Activated CD8-positive, alpha-beta T cell treated with anti-CD3 and anti-CD28 coated beads, Interleukin-2, amount 10 ng/mL, durations not matched to agents 7 days and 5 days (primary cell): ENCODE measurements around the gene ZNF346. TPM values are rescaled to one million over a fixed set of nuclear protein-coding genes. Genes with fewer than 3 reads are reported as not detected.

Experiments
- ATAC-seq: fragments of 150-1000 bp; cut with Tn5 transposase; one replicate; pipeline ENCODE4 v1.10.0; 2021; ENCODE audit warnings: moderate library complexity
- CTCF ChIA-PET: fragments of 350-600 bp; sonication (Branson Sonifier 250); formaldehyde crosslinking; loops from one replicate; lab custom pipeline; 2021; ENCODE audit warnings: antibody characterized with exemption; lab: Charles Lee
- POLR2A ChIA-PET: fragments of 350-600 bp; sonication (Branson Sonifier 250); formaldehyde crosslinking; loops from one replicate; lab custom pipeline; 2021; ENCODE audit warnings: antibody characterized with exemption; lab: Charles Lee
- DNase-seq: peaks from one replicate; pipeline ENCODE4 v3.0.0-alpha.2; 2020
- H3K27ac Mint-ChIP-seq: one replicate; pipeline ENCODE4 v1.8.0; 2021; ENCODE audit warnings: mild to moderate bottlenecking, mixed read lengths
- H3K27me3 Mint-ChIP-seq: one replicate; pipeline ENCODE4 v1.8.0; 2021; ENCODE audit warnings: low read depth, mixed read lengths
- H3K36me3 Mint-ChIP-seq: one replicate; pipeline ENCODE4 v1.8.0; 2021; ENCODE audit warnings: low read depth, mixed read lengths
- H3K4me1 Mint-ChIP-seq: one replicate; pipeline ENCODE4 v1.8.0; 2021; ENCODE audit warnings: low read depth, mixed read lengths
- H3K4me3 Mint-ChIP-seq: one replicate; pipeline ENCODE4 v1.8.0; 2021; ENCODE audit warnings: mild to moderate bottlenecking, mixed read lengths
- H3K9me3 Mint-ChIP-seq: one replicate; pipeline ENCODE4 v1.8.0; 2022; ENCODE audit warnings: mixed read lengths; ENCODE audit not compliant: insufficient read depth
- total RNA-seq, 2 experiments: library from RNA; stranded (reverse); gene quantifications; one replicate each; pipeline ENCODE4 v1.2.3, GENCODE V29; 2021

ZNF346 gene
- total RNA-seq, 2 experiments from 2014 or later: 25.1 to 29.8 TPM

DNA sequence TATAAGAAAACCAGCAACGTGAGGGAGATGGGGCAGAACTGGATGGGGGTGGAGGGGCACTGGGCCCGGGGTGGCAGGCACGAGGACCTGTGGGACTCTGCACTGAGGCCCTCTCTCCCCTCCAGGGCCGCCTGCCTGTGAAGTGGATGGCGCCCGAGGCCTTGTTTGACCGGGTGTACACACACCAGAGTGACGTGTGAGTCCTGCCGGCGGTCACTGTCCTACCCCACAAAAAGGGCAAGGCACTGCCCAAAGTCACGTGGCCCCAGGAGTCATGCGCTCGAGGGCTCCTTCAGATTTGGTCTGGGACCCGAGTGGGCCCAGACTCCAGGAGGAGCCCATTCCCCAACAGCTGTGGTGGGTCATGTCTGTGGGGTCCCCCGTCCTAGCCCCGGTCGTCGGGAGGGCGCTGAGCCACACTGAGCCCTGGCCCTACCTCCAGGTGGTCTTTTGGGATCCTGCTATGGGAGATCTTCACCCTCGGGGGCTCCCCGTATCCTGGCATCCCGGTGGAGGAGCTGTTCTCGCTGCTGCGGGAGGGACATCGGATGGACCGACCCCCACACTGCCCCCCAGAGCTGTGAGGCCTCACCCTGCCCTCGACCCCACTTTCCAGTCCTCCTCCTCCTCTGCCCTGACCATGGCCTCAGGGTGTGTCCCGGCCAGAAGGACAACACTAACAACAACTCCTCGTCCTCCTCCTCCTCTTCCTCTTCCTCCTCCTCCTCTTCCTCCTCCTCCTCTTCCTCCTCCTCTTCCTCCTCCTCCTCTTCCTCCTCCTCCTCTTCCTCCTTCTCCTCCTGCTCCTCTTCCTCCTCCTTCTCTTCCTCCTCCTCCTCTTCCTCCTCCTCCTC, 73.9 kb downstream of the ZNF346 start:
- H3K9me3 Mint-ChIP-seq: no peaks in the 10 kb centered on the region

DNA sequence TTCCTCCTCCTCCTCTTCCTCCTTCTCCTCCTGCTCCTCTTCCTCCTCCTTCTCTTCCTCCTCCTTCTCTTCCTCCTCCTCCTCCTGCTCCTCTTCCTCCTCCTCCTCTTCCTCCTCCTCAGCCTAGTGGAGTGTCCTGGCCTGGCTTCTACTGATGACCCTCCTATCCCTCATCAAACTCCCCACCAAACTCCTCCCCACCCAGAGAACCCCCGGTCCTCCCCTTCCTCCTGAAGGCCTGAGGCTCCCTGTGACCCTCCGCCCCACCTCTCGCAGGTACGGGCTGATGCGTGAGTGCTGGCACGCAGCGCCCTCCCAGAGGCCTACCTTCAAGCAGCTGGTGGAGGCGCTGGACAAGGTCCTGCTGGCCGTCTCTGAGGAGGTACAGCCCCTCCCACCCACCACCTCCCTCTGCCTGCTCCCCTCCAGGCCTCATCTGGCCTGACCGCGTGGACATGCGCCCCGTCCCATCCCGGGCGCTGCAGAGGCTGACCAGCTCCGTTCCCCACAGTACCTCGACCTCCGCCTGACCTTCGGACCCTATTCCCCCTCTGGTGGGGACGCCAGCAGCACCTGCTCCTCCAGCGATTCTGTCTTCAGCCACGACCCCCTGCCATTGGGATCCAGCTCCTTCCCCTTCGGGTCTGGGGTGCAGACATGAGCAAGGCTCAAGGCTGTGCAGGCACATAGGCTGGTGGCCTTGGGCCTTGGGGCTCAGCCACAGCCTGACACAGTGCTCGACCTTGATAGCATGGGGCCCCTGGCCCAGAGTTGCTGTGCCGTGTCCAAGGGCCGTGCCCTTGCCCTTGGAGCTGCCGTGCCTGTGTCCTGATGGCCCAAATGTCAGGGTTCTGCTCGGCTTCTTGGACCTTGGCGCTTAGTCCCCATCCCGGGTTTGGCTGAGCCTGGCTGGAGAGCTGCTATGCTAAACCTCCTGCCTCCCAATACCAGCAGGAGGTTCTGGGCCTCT, 74.8 kb downstream of the ZNF346 start:
- CTCF ChIA-PET: no interaction called here
- Mint-ChIP-seq H3K4me1 (no peaks in the 10 kb centered on the region), H3K36me3 (no peaks in the 10 kb centered on the region), H3K4me3 (no peak overlapping the region), H3K9me3 (no peaks in the 10 kb centered on the region), H3K27me3 (peaks cover 2% of the 10 kb centered on the region), H3K27ac (peak overlapping the region; percentile 28)
- no peak for DNase-seq
- no peak for ATAC-seq
- POLR2A ChIA-PET: interaction anchor here (0.6 kb wide), 1 partner anchor 305 kb away, joined by 4 read pairs; no protein-coding TSS in a partner anchor

More for the DNA sequence above, 73.9 kb downstream of the ZNF346 start:
- ChIA-PET POLR2A (no interaction called here), CTCF (no interaction called here)
- Mint-ChIP-seq H3K36me3 (no peaks in the 10 kb centered on the region), H3K27ac (no peak overlapping the region), H3K27me3 (peaks cover 2% of the 10 kb centered on the region), H3K4me3 (no peak overlapping the region), H3K4me1 (no peaks in the 10 kb centered on the region)
- ATAC-seq: no peak
- no peak for DNase-seq

DNA sequence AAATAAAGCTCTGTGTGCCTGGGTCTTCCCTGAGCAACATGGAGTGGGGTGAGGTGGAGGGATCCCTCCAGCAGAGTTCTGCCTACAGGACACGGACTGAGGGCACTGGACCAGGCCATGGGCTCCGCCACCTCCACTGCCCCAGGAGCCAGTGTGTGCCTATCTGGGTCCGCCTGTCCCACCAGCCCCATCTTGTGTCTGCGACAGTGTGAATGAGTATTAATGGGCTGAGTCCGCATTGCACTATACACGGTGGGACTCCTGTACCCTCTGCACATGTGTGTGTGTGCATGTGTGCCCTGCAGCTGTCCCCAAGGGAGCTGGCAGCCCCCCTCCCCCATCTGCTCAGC, 75.6 kb downstream of the ZNF346 start:
- ATAC-seq: no peak
- ChIA-PET CTCF (no interaction called here), POLR2A (interaction anchor here (0.6 kb wide), 1 partner anchor 304 kb away, joined by 4 read pairs; no protein-coding TSS in a partner anchor)
- Mint-ChIP-seq H3K9me3 (no peaks in the 10 kb centered on the region), H3K27ac (no peak overlapping the region), H3K4me1 (no peaks in the 10 kb centered on the region), H3K4me3 (no peak overlapping the region), H3K36me3 (no peaks in the 10 kb centered on the region), H3K27me3 (peaks cover 2% of the 10 kb centered on the region)
- no peak for DNase-seq

DNA sequence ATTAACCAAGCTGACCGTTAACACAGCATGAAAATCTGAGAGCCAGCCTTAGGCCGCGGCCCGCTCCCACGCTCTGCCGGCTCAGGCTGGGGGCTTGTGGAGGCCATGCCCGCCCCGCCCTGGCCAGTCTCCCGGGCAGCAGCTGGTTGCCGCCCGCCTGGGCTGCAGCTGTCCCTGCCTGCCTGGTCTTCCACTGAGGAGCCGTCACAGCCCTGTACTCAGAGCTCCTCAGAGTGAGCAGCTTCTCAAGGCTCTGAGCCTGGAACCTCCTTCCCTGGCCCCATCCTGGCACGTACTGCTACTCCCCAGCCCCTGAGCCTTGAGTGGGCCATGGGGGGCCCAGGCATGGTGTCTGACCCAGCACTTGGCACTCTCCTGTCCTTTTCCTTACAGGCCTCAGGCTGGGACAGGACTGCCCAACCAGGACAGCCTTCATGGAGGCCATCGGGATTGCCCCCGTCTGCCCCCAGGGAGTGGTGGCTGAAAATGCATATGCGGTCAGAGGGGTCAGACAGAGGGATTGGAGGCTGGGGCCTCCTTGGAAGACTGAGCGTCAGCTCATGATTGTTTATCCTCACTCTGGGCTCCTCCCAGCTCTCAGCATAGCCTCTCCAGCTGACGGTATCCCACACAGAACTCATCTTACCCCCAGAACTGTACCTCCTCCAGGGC, 76.1 kb downstream of the ZNF346 start:
- ChIA-PET POLR2A (no interaction called here), CTCF (no interaction called here)
- Mint-ChIP-seq H3K27me3 (peaks cover 2% of the 10 kb centered on the region), H3K9me3 (no peaks in the 10 kb centered on the region), H3K4me1 (no peaks in the 10 kb centered on the region), H3K36me3 (no peaks in the 10 kb centered on the region), H3K4me3 (no peak overlapping the region), H3K27ac (no peak overlapping the region)
- no peak for DNase-seq
- no peak for ATAC-seq

DNA sequence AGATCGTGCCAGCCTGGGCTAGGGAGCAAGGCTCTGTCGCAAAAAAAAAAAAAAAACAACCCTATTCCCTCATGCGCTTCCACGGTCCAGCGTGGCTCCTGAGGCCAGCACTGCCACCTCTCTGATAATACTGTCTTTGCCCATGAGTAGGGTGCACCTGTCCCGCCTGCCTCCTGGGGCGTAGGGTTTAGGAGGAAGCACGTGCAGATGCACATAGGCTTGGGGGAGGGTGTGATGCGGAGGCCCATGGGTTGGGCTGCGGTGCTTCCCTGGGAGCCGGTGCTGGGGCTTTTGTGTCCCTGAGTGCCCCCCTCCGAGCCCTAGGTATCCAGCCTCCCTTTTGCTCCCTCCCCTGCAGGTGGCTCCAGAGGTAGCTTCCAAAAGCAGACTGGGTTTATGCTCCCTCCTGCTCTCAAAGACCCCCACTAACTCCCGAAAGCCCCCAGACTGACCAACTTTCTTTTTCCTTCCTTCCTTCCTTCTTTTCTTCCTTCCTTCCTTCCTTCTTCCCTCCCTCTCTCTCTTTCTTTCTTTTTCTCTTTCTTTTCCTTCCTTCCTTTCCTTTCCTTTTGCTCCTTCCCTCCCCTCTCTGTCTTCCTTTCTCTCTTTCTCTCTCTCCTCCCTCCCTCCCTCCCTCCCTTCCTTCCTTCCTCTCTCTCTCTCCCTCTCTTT, 77.1 kb downstream of the ZNF346 start:
- H3K4me3 Mint-ChIP-seq: no peak overlapping the region
- no peak for ATAC-seq
- POLR2A ChIA-PET: no interaction called here

DNA sequence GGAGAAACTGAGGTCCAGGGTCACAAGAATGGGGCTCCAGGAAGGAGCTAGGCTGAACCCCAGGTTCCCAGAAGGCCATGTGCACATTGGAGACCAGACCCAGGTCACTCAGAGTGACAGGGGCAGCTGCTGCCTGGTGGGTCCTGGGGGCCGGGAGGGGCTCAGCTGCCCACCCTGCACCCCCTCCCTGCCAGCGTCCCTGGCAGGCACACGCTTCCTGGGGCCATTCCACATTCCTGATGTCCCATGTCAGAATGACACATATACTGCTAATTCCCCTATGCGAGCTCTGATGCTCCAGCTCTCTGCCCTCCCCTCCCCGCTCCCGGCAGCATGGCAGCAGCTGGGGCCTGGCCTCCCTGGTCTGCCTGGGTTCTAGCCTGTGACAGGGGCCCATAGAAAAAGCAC, 78.2 kb downstream of the ZNF346 start:
- ATAC-seq (no peak), DNase-seq (no peak)
- peaks cover 5% of the 10 kb centered on the region for H3K27me3 Mint-ChIP-seq
- POLR2A ChIA-PET: no interaction called here
- H3K4me1 Mint-ChIP-seq: no peaks in the 10 kb centered on the region
- no peak overlapping the region for H3K4me3 Mint-ChIP-seq
- H3K36me3 Mint-ChIP-seq: no peaks in the 10 kb centered on the region
- no peak overlapping the region for H3K27ac Mint-ChIP-seq
- CTCF ChIA-PET: interaction anchor here (0.7 kb wide), 1 partner anchor 11 kb away, joined by 3 read pairs; no protein-coding TSS in a partner anchor
- no peaks in the 10 kb centered on the region for H3K9me3 Mint-ChIP-seq

More for the DNA sequence above, 77.1 kb downstream of the ZNF346 start:
- Mint-ChIP-seq H3K9me3 (no peaks in the 10 kb centered on the region), H3K27me3 (peaks cover 5% of the 10 kb centered on the region), H3K4me1 (no peaks in the 10 kb centered on the region), H3K27ac (no peak overlapping the region), H3K36me3 (no peaks in the 10 kb centered on the region)
- CTCF ChIA-PET: no interaction called here
- DNase-seq: no peak

DNA sequence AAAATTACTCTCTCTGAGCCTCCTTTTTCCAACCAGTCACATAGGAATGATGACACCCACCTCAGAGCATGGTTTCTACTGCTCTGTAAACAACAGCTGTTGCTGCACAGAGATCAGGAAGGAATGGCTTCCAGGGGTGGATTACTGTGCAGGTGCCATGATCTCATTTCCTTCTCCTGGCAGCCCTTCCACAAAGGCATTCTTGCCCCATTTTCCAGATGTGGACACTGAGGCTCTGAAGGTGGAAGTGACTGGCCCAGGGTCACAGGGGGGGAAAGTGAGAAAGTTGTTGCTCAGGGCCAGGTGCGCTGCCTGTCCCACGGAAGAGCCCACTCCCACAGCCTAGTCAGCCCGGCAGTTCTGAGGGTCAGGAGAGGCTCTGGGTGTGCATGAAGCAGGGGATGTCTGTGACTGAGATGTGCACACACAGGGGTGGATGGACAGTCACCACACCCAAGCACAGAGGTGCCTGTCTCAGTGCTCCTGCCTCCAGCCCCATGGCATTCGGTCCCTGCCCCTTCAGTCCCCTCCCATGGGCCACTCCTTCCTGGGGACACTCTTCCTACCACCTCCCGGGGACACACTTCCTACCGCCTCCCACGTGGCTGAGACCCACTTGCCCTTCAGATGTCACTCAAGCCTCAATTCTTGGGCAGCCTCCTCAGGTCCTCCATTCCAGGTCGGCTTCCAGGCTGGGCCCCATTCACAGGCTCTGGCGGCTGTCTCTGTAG, 81.2 kb downstream of the ZNF346 start:
- Mint-ChIP-seq H3K36me3 (no peaks in the 10 kb centered on the region), H3K27ac (peak overlapping the region; percentile 43), H3K27me3 (peaks cover 5% of the 10 kb centered on the region), H3K4me3 (no peak overlapping the region), H3K9me3 (no peaks in the 10 kb centered on the region), H3K4me1 (no peaks in the 10 kb centered on the region)
- no peak for DNase-seq
- POLR2A ChIA-PET: no interaction called here
- ATAC-seq: no peak
- CTCF ChIA-PET: interaction anchor here (2.4 kb wide), 1 partner anchor 10 kb away, joined by 8 read pairs; no protein-coding TSS in a partner anchor

DNA sequence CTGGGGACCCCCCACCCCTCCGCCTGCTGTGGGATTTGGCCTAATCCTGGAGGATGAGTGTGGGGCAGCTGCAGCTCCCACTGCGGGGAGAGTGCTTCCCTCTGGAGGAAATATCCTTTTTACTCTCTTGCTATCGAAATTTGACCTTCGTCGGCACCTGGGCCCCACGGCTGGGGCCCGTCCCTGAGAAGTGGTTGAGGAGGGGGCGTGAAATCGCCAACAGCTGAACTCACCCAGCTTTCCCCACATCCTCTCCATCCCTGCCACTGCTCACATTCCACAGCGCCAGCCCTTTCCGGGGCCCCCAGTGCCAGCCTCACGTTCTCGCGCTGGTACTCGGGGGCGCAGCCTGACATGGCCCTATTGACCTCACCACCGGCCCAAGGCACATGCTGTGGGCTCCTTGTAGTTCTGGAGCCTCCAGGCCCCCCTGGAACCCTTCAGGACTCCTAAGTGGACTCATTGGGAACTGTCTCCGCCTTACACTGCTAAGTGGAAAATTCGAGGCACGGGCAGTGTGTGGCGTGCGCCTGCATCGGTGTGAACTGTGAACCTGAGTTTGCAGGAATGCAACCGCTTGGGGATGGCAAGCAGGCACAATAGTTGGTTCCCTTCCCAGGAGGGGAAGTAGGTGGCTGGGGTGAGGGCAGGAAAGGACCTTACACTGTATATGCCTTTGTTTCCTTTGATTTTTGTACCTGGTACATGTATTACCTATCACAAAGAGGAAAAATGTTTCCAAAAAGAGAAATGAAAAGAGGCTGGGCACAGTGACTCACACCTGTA, 83.4 kb downstream of the ZNF346 start:
- DNase-seq: no peak
- H3K4me3 Mint-ChIP-seq: no peak overlapping the region
- CTCF ChIA-PET: interaction anchor here (1.5 to 2.4 kb wide), 2 partner anchors 8 to 19 kb away, joined by 6 to 8 read pairs; partner anchors contain the start of gene FGFR4
- POLR2A ChIA-PET: no interaction called here
- H3K9me3 Mint-ChIP-seq: no peaks in the 10 kb centered on the region
- peaks cover 4% of the 10 kb centered on the region for H3K27me3 Mint-ChIP-seq
- ATAC-seq: no peak
- H3K4me1 Mint-ChIP-seq: no peaks in the 10 kb centered on the region
- no peaks in the 10 kb centered on the region for H3K36me3 Mint-ChIP-seq
- no peak overlapping the region for H3K27ac Mint-ChIP-seq

DNA sequence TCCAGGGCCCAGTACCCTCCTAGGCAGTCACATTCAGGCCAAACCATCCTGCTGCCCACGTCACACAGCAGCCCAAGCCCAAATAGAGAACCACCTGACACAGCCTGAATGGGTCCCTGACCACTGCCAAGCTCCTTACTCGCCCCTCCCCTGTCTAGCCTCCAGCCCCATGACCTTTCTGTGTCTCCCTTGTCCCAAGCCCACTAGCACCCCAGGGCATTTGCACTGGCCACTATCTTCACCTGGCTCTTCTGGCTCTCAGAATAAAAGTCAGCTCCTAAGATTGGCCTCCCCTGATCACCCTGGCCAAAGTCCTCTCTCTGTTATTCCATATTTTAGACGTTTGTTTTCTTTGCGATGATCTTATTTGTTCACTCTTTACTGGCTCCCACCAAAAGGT, 84.7 kb downstream of the ZNF346 start:
- POLR2A ChIA-PET: interaction anchor here (0.6 kb wide), 1 partner anchor 101 kb away, joined by 3 read pairs; no protein-coding TSS in a partner anchor
- CTCF ChIA-PET: interaction anchor here (0.9 to 1.1 kb wide), 2 partner anchors 36 to 446 kb away, joined by 3 to 4 read pairs; no protein-coding TSS in a partner anchor
- ATAC-seq (no peak), DNase-seq (no peak)
- no peak overlapping the region for H3K4me3 Mint-ChIP-seq
- no peak overlapping the region for H3K27ac Mint-ChIP-seq
- H3K27me3 Mint-ChIP-seq: peaks cover 4% of the 10 kb centered on the region
- H3K9me3 Mint-ChIP-seq: no peaks in the 10 kb centered on the region
- H3K4me1 Mint-ChIP-seq: no peaks in the 10 kb centered on the region
- H3K36me3 Mint-ChIP-seq: no peaks in the 10 kb centered on the region

DNA sequence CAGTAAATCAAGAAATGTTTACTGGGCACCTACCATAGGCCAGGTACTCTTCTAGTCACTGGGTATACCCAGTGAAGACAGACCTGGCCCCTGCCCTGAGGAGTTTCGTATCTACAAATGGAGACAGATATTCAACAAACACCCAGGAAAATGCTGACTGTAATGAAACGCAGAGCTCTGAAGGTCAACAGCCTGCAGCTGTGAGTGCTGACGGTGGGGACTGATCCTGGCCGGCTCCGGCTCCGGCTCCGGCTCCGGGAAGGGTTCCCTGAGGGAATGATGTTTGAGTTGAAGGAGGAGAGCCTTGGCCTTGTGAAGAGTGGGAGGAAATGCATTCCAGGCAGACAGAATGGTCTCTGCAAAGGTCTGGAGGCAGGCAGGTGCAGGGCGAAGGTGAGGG, 87.3 kb downstream of the ZNF346 start:
- Mint-ChIP-seq H3K4me3 (no peak overlapping the region), H3K27ac (no peak overlapping the region), H3K4me1 (peaks cover 10% of the 10 kb centered on the region), H3K9me3 (no peaks in the 10 kb centered on the region), H3K36me3 (no peaks in the 10 kb centered on the region), H3K27me3 (no peaks in the 10 kb centered on the region)
- ChIA-PET POLR2A (no interaction called here), CTCF (interaction anchor here (1.5 kb wide), 1 partner anchor 38 kb away, joined by 7 read pairs; no protein-coding TSS in a partner anchor)
- DNase-seq: no peak
- no peak for ATAC-seq
